HG02870 (cell line): ENCODE data around the gene WWTR1.

ENCODE experiments used
- ATAC-seq: cut with Tn5 transposase; IDR thresholded peaks from one replicate; pipeline ENCODE4 v1.9.1; 2021; ENCODE audit warnings: mild to moderate bottlenecking, moderate library complexity; ENCODE audit not compliant: unreplicated experiment

Gene WWTR1

DNA sequence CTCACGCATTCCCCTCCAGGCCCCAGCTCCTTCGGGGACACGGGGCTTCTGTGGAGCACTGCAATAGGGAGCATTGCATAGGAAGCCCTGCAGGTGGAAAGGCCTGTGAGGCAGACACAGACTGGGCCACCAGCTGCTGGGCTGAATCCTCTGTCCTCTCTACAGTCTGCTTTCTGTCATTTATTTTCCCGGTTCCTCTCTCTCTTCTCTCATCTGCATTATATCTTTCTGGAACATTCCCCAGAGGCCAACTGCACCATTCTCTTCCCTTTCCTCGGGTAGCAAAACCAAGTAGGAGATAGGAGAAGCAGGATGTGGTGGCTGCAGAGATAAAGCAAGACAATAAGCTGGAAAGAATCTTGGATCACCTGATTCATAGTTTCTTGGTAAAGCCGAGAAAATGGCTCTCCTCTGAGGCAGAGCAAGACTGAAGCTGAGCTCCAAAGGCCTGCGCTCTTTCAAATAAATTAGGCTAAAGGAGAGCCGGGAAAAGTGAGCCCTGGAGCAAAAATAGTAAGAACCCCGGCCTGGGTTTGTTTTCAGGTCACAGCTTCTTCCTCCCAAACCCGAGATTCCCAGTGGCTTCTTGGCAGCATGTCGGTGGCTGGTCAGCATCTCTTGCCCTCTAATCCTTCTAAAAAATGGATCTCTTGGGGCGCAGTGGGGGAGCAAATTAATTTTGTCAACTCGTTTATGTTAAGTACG, 178.1 kb downstream of the WWTR1 start:
- ATAC-seq = no peak

DNA sequence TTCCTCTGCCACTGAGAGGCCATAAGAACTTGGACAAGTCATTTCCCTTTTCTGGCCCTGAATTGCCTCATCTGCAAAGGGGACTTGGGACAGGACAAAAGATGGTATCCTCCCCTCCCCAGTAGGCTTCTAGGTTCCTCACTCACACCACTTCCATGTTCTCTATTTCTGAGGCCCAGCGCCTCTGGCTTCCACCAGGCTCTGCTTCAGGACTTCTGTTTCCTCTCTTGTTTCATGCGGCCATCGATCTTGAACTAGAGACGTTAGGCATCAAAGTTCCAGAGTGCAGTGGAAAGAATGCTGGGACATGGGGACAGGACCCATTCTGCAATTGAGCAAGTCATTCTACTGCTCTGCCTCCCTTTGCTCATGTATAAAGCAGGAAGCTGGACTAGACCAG, 181.6 kb downstream of the WWTR1 start:
- ATAC-seq = no peak

DNA sequence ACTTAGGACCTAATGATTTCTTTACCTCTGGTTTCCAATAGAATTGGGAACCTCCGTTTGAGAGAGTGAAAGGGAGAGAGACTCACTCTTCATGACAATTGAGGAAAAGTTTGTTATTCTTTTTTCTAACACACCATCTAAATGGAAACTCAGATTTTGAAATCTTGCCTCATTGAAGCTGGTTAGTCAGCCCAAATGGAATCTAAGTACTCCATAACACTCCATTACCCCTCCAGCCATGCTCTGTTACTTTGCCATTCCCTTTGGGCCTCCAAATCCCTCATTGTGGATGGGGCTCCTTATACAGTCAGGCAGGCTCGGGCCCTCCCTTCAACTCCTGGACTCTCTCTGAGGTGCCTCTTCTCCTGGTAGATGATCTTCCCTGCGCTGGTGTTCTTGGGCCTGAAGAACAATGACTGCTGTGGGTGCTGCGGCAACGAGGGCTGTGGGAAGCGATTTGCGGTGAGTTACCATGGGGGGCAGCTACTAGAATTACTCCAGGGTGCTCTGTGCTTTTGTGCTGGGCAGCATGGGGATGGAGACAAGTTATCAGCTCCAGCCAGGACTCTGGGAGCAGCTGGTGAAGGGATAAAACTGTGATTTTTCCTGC, 182.3 kb downstream of the WWTR1 start:
- ATAC-seq = no peak

GRCh38 chr3:149474250-149474817, 183.5 kb downstream of the WWTR1 start, which contains the start of gene TM4SF4:
Gene TM4SF4, plus strand, starts transcription at chr3:149474697. Its CDS starts 181 bp downstream, at chr3:149474878.
- ATAC-seq = no peak

GRCh38 chr3:149473357-149474249, 184.2 kb downstream of the WWTR1 start:
- no peak for ATAC-seq

- ATAC-seq = no peak
Observed at GRCh38 chr3:149472030-149472797, 185.6 kb downstream of the WWTR1 start.

DNA sequence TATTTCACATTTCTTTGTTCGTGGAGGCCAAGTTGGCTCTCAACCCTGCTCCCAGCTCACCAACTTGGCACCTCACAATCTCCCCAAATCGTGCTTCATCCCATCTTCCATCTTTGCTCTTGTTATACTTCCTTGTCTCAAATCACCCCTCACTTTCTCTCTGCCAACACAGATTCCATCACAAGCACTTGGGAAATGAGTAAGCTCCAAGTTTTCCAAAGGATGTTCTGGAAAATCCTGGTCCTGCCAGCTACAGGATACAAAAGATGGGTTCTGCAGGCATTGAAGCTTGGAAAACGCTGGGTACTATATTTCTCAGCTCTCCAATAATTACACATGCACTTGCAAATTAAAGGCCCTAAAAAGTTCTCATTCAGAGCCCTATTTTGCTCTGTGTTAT, 187.4 kb downstream of the WWTR1 start:
- ATAC-seq = no peak

GRCh38 chr3:149468504-149469212, 189.2 kb downstream of the WWTR1 start:
- peak; percentile 97 for ATAC-seq
